Measurements from ENCODE around the gene MTMR10.

Gene MTMR10

GRCh38 chr15:31013863-31014607 lies 22.6 kb upstream of the MTMR10 start:
- no peak for DNase-seq (ENCODE audit: low read depth)

GRCh38 chr15:31012455-31012854 lies 21.0 kb upstream of the MTMR10 start:
- DNase-seq (ENCODE audit: low read depth), result no peak

- no peak for DNase-seq (ENCODE audit: low read depth)
Observed at GRCh38 chr15:31010036-31010435, 18.6 kb upstream of the MTMR10 start.

GRCh38 chr15:31005660-31006059 lies 14.2 kb upstream of the MTMR10 start:
- DNase-seq (ENCODE audit: low read depth), result no peak

GRCh38 chr15:31004220-31004733 lies 12.8 kb upstream of the MTMR10 start:
- DNase-seq (ENCODE audit: low read depth), result no peak

GRCh38 chr15:31001702-31002101 lies 10.3 kb upstream of the MTMR10 start:
- no peak for DNase-seq (ENCODE audit: low read depth)

GRCh38 chr15:30999729-31000128 lies 8.3 kb upstream of the MTMR10 start:
- DNase-seq (ENCODE audit: low read depth), result no peak

- no peak for DNase-seq (ENCODE audit: low read depth)
Observed at GRCh38 chr15:30997270-30997669, 5.8 kb upstream of the MTMR10 start.

GRCh38 chr15:30992249-30992864 lies 929 bp upstream of the MTMR10 start:
- DNase-seq (ENCODE audit: low read depth), result no peak

GRCh38 chr15:30990446-30991254 lies 778 bp downstream of the MTMR10 start:
- DNase-seq (ENCODE audit: low read depth), result no peak

- no peak for DNase-seq (ENCODE audit: low read depth)
Observed at GRCh38 chr15:30990036-30990435, 1.4 kb downstream of the MTMR10 start.

- no peak for DNase-seq (ENCODE audit: low read depth)
Observed at GRCh38 chr15:30985081-30985531, 6.3 kb downstream of the MTMR10 start.

- no peak for DNase-seq (ENCODE audit: low read depth)
Observed at GRCh38 chr15:30984542-30984941, 6.9 kb downstream of the MTMR10 start.

GRCh38 chr15:30984118-30984517 lies 7.3 kb downstream of the MTMR10 start:
- DNase-seq (ENCODE audit: low read depth), result no peak

- DNase-seq (ENCODE audit: low read depth), result no peak
Observed at GRCh38 chr15:30979457-30979856, 12.0 kb downstream of the MTMR10 start.

- DNase-seq (ENCODE audit: low read depth), result no peak
Observed at GRCh38 chr15:30978328-30978727, 13.1 kb downstream of the MTMR10 start.

GRCh38 chr15:30974112-30974511 lies 17.3 kb downstream of the MTMR10 start:
- no peak for DNase-seq (ENCODE audit: low read depth)

- DNase-seq (ENCODE audit: low read depth), result no peak
Observed at GRCh38 chr15:30973379-30973778, 18.0 kb downstream of the MTMR10 start.

- DNase-seq (ENCODE audit: low read depth), result no peak
Observed at GRCh38 chr15:30969724-30970123, 21.7 kb downstream of the MTMR10 start.

- no peak for DNase-seq (ENCODE audit: low read depth)
Observed at GRCh38 chr15:30963681-30964080, 27.7 kb downstream of the MTMR10 start.

- no peak for DNase-seq (ENCODE audit: low read depth)
Observed at GRCh38 chr15:30962659-30963058, 28.8 kb downstream of the MTMR10 start.

GRCh38 chr15:30962079-30962478 lies 29.3 kb downstream of the MTMR10 start:
- no peak for DNase-seq (ENCODE audit: low read depth)

- no peak for DNase-seq (ENCODE audit: low read depth)
Observed at GRCh38 chr15:30958219-30958618, 33.2 kb downstream of the MTMR10 start.

All from stimulated activated CD8-positive, alpha-beta memory T cell treated with anti-CD3 and anti-CD28 coated beads, Interleukin-12 subunit alpha, Interleukin-12 subunit beta, amount 100 ng/mL, for 4 hours (primary cell).